BJ (cell line): ENCODE results near the gene MT1G. TPM values are rescaled to one million over a fixed set of nuclear protein-coding genes. Genes with fewer than 3 reads are reported as not detected.

Experiments
- CTCF ChIA-PET: fragments of 350-600 bp; formaldehyde crosslinking; extraction: SDS; loops from one replicate; lab custom pipeline; 2021; ENCODE audit warnings: antibody characterized with exemption, inconsistent platforms; lab: Yijun Ruan, JAX
- POLR2A ChIA-PET: fragments of 300-600 bp; sonication (Branson Sonifier 250); formaldehyde crosslinking; extraction: SDS; loops from one replicate; lab custom pipeline; 2021; ENCODE audit warnings: antibody characterized with exemption; lab: Charles Lee
- DNase-seq: peaks from one replicate; pipeline ENCODE4 v3.0.0-alpha.2; 2011; ENCODE audit warnings: low read depth
- H3K27me3 ChIP-seq: 2 replicates; pipeline ENCODE4 v1.6.0; 2011; ENCODE audit warnings: low read length; ENCODE audit not compliant: control insufficient read depth, insufficient read depth
- H3K36me3 ChIP-seq: 2 replicates; pipeline ENCODE4 v1.5.1; 2011; ENCODE audit warnings: low read length; ENCODE audit not compliant: control insufficient read depth, insufficient read depth
- H3K4me3 ChIP-seq: 2 replicates; pipeline ENCODE4 v1.5.1; 2011; ENCODE audit warnings: low read depth, mild to moderate bottlenecking, control low read depth, low read length
- polyA plus RNA-seq: library from polyadenylated mRNA; depleted of rRNA; stranded (reverse); fragments of >200 nt; gene quantifications from 2 replicates; pipeline ENCODE4 v1.2.3, GENCODE V29; 2011
- TF ChIP-seq, protein P1 (sequence below): IDR thresholded peaks from 2 replicates; pipeline ENCODE4 v1.5.1; 2011; ENCODE audit warnings: low read depth, mild to moderate bottlenecking, control low read depth, inconsistent platforms, low read length, moderate library complexity; ENCODE audit not compliant: insufficient read depth

The MT1G gene
- polyA plus RNA-seq, 1 experiment: 2.9 TPM

DNA sequence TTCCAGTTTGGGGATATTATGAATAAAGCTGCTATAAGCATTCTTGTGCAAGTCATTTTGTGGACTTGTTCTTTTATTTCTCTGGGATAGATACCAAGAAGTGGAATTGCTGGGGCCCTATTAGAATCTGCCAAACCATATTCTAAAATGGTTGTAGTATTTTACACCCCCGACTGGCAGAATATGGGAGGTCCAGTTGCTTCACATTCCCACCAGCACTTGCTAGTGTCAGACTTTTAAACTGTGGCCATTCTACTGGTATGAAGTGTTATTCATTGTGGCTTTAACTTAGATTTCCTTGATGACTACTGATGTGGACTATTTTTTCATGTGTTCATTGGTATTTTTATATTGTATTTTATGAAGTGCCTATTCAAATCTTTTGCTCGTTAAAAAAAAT is 44.0 kb upstream of the MT1G start:
- DNase-seq: no peak
- CTCF ChIA-PET: no interaction called here
- Histone ChIP-seq H3K4me3 (no peak overlapping the region), H3K27me3 (peaks cover 9% of the 10 kb centered on the region), H3K36me3 (no peaks in the 10 kb centered on the region)
- TF ChIP-seq, protein P1, sequence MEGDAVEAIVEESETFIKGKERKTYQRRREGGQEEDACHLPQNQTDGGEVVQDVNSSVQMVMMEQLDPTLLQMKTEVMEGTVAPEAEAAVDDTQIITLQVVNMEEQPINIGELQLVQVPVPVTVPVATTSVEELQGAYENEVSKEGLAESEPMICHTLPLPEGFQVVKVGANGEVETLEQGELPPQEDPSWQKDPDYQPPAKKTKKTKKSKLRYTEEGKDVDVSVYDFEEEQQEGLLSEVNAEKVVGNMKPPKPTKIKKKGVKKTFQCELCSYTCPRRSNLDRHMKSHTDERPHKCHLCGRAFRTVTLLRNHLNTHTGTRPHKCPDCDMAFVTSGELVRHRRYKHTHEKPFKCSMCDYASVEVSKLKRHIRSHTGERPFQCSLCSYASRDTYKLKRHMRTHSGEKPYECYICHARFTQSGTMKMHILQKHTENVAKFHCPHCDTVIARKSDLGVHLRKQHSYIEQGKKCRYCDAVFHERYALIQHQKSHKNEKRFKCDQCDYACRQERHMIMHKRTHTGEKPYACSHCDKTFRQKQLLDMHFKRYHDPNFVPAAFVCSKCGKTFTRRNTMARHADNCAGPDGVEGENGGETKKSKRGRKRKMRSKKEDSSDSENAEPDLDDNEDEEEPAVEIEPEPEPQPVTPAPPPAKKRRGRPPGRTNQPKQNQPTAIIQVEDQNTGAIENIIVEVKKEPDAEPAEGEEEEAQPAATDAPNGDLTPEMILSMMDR: no peak
- POLR2A ChIA-PET: no interaction called here

DNA sequence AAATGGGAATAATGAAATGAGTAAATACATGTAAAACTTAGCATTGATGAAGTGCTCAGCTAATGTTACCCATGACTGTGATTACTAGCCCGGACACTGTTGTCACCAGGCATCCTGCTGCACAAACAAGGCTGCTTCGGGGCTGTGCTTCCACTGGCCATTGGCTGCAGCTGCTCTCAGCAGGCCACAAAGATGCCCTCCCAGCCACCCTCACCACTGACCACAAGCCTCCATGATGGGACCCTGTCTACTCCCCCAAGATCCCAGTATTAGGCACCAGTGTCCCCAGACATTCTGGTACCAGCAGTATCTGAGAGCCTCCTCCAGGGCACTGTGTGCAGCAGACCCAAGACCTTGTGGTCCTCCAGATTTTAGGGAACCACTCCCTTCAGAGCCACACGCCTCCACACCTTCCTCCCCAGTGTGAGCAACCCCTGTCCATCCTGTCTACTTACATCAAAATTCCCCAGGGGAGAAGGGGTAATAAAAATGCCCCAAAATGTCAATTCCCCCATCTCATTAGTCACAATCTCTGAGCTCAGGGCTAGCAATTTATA is 42.4 kb upstream of the MT1G start:
- ChIA-PET POLR2A (no interaction called here), CTCF (interaction anchor here (1.0 to 1.4 kb wide), 3 partner anchors 8 to 134 kb away, joined by 3 read pairs; no protein-coding TSS in a partner anchor)
- Histone ChIP-seq H3K4me3 (no peak overlapping the region), H3K36me3 (no peaks in the 10 kb centered on the region), H3K27me3 (peaks cover 9% of the 10 kb centered on the region)
- TF ChIP-seq, protein P1: no peak
- DNase-seq: no peak

DNA sequence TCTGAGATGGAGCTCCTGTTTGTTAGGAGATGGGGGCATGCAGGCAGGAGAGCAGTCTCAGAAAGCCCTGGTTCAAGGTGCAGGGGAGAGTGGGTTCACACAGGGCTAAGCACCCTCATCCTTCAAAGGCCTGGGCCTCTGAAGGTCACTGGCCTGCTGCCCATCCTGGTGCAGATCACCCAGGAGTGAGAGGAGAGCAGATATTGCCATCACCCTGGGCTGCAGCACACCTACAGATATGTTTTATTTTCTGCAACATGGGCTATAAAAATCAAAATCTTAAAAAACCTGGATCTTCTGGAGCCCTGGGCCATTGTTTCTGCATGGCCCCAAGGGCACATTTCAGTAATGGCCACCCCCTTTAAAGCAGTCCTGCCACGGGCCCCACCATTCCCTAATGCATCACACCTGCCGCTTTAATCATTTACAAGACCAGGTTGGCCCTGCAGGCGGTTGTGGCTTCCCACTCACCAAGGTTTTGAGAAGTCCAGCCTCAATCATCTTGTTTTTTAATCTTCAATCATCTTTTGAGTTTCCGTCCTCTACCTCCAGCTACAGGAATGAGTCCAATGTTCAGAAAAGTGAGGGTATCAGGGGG is 41.7 kb upstream of the MT1G start:
- Histone ChIP-seq H3K4me3 (no peak overlapping the region), H3K27me3 (peaks cover 7% of the 10 kb centered on the region), H3K36me3 (no peaks in the 10 kb centered on the region)
- TF ChIP-seq, protein P1: no peak
- ChIA-PET POLR2A (interaction anchor here (0.6 kb wide), 1 partner anchor 101 kb away, joined by 5 read pairs; the partner anchor contains the start of gene MT2A), CTCF (interaction anchor here (1.0 to 1.4 kb wide), 2 partner anchors 132 to 133 kb away, joined by 3 read pairs; no protein-coding TSS in a partner anchor)
- no peak for DNase-seq

DNA sequence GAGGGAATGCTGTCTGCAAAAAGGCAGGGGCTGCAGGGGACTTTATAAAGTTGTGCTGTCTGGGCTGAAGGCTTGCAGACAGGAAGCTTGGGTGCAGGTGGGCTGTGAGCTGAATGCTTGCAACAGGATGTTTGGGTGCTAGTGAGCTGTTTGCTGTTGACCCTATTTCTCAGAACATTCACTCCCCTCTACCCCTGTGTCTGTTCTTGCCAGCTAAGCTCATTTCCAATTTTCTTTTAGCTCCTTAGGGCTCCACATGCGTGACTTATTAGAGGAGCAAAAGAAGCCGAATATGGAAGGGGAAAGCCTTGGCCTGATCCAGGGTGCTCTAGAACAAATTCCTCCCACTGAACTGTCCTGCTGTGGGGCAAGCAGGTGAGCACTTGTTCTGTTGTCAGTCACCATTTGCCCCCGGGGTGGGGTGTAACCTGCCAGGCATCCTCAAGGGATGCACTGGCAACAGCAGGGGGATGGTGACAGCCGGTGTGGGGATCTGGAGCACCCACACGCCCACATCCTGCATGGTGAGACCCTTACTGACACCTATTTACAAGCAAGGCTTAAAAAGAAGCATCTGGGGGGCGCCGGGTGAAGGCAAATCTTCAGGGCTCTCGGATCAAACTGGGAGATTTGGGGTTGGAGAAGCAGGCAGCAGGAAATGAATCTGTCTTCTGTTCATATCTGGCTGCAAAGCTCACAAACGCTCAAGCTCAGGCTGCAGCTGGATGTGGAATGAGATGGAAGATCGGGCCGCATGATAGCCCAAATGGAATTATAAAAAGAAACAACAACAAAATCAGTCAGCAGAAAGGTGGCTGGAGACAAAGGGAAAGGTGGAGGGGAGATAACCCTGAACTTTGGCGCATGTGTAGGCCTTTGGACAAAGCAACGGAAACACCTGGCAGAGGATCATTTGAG is 40.9 kb upstream of the MT1G start:
- no peak overlapping the region for H3K4me3 ChIP-seq
- no peak for DNase-seq
- no peaks in the 10 kb centered on the region for H3K36me3 ChIP-seq
- CTCF ChIA-PET: interaction anchor here (1.1 to 3.0 kb wide), 2 partner anchors 80 to 132 kb away, joined by 5 to 16 read pairs; no protein-coding TSS in a partner anchor
- TF ChIP-seq, protein P1: no peak
- POLR2A ChIA-PET: interaction anchor here (0.6 kb wide), 1 partner anchor 101 kb away, joined by 5 read pairs; the partner anchor contains the start of gene MT2A
- peaks cover 7% of the 10 kb centered on the region for H3K27me3 ChIP-seq

DNA sequence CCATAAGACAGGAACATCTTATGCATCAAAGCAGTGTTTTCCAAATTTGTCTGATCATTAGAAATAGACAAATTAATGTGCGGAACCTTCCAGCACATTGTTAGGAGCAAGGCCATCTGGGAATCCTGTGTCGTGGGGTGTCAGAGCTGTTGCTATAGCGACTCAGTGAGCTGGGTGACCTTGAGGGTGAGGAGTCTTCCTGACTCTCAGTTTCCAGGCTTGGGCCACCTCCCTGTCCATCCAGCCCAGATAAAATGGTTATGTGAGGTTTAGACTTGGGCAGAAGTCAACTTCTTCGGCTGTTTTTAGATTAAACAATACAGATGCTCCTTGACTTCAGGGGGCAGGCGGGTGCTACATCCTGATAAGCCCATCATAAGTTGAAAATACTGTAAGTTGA is 35.0 kb upstream of the MT1G start:
- no peaks in the 10 kb centered on the region for H3K36me3 ChIP-seq
- no peak overlapping the region for H3K4me3 ChIP-seq
- DNase-seq: no peak
- ChIA-PET POLR2A (no interaction called here), CTCF (interaction anchor here (0.7 to 4.9 kb wide), 24 partner anchors 8 to 250 kb away, joined by 3 to 100 read pairs (median 5); partner anchors contain the start of gene MT1X)
- TF ChIP-seq, protein P1: no peak
- H3K27me3 ChIP-seq: no peaks in the 10 kb centered on the region; the same call in 1 of the 2 replicates
